OCI-LY1 (cell line): Measurements from ENCODE around the gene TCN2.
A peak's percentile ranks its signal among the peaks of the same experiment; 100 is the strongest.

Experiments used
- H2AFZ ChIP-seq: fragments of 200-600 bp; sonication (generic), shearing (Covaris generic); 2 replicates; pipeline ENCODE4 v1.6.0; 2014; ENCODE audit warnings: antibody characterized with exemption, mild to moderate bottlenecking, low read length
- H3F3A ChIP-seq: fragments of 200-600 bp; sonication (generic), shearing (Covaris generic); 2 replicates; pipeline ENCODE4 v1.6.0; 2014; ENCODE audit warnings: mild to moderate bottlenecking, antibody characterized with exemption, low read length, moderate library complexity; ENCODE audit not compliant: insufficient read depth
- H3K27ac ChIP-seq: fragments of 200-600 bp; sonication (generic); 2 replicates; pipeline ENCODE4 v1.5.1; 2014; ENCODE audit warnings: low read length, mixed run types, mild to moderate bottlenecking, low read depth; ENCODE audit not compliant: poor library complexity, severe bottlenecking
- H3K27me3 ChIP-seq: fragments of 200-600 bp; sonication (generic); 2 replicates; pipeline ENCODE4 v1.6.0; 2014; ENCODE audit warnings: antibody characterized with exemption, mild to moderate bottlenecking, low read length, moderate library complexity; ENCODE audit not compliant: insufficient read depth
- H3K36me3 ChIP-seq: fragments of 200-600 bp; sonication (generic); 2 replicates; pipeline ENCODE4 v1.6.1; 2014; ENCODE audit warnings: mild to moderate bottlenecking, antibody characterized with exemption, low read length, moderate library complexity, mixed read lengths; ENCODE audit not compliant: insufficient read depth
- H3K4me1 ChIP-seq: fragments of 200-600 bp; sonication (generic); 2 replicates; pipeline ENCODE4 v1.5.1; 2014; ENCODE audit warnings: mild to moderate bottlenecking, low read length, moderate library complexity; ENCODE audit not compliant: insufficient read depth, severe bottlenecking
- H3K4me2 ChIP-seq: fragments of 200-600 bp; sonication (generic), shearing (Covaris generic); 2 replicates; pipeline ENCODE4 v1.6.1; 2014; ENCODE audit warnings: low read length
- H3K4me3 ChIP-seq: fragments of 200-600 bp; sonication (generic); 2 replicates; pipeline ENCODE4 v1.5.1; 2014; ENCODE audit warnings: low read length, low read depth, mild to moderate bottlenecking, mixed read lengths; ENCODE audit not compliant: poor library complexity, severe bottlenecking
- H3K79me2 ChIP-seq: fragments of 200-600 bp; shearing (Covaris generic); 2 replicates; pipeline ENCODE4 v1.6.1; 2016; ENCODE audit warnings: mixed run types, low read length, mixed read lengths; ENCODE audit not compliant: insufficient read depth
- H3K9ac ChIP-seq: fragments of 200-600 bp; sonication (generic), shearing (Covaris generic); 2 replicates; pipeline ENCODE4 v1.6.1; 2014; ENCODE audit warnings: mild to moderate bottlenecking, low read length, mixed read lengths
- H3K9me2 ChIP-seq: fragments of 200-600 bp; sonication (generic), shearing (Covaris generic); 2 replicates; pipeline ENCODE4 v1.6.1; 2014; ENCODE audit warnings: low read depth, mild to moderate bottlenecking, low read length, mixed read lengths
- H3K9me3 ChIP-seq: fragments of 200-600 bp; shearing (Covaris generic); 2 replicates; pipeline ENCODE4 v1.6.1; 2014; ENCODE audit warnings: low read length, mixed read lengths
- H4K20me1 ChIP-seq: fragments of 200-600 bp; sonication (generic), shearing (Covaris generic); 2 replicates; pipeline ENCODE4 v1.6.0; 2016; ENCODE audit warnings: mild to moderate bottlenecking, low read length; ENCODE audit not compliant: insufficient read depth
- EZH2 ChIP-seq: fragments of 200-600 bp; sonication (generic), shearing (Covaris generic); IDR thresholded peaks from 2 replicates; pipeline ENCODE4 v1.8.0; 2017; ENCODE audit warnings: borderline replicate concordance, mixed run types, mild to moderate bottlenecking, antibody characterized with exemption, low read length, moderate library complexity, mixed read lengths
- TF ChIP-seq, protein P1 (sequence below): fragments of 200-600 bp; sonication (generic), shearing (Covaris generic); IDR thresholded peaks from 2 replicates; pipeline ENCODE4 v1.5.1; 2017; ENCODE audit warnings: mild to moderate bottlenecking, antibody characterized with exemption, low read length, moderate library complexity, mixed read lengths

The TCN2 gene

DNA sequence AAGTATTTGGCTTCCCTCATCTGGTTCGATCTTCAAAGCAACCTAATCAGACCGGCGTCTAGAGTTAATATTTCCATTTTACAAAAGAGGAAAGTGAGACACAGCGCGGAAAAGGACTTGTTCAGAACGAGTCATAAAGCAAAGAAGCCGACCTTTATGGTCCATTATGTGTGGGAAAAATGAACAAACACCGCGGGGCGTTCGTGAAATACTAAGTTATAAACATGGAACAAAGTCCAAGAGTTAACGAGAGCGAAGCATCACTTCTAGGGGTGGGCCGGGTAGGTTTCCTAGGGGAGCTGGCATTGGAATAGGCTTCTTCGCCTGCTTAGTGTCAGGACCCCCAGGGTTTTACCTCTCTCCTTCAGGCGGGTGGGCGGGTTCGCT lies 60.1 kb downstream of the TCN2 start:
- Histone ChIP-seq H3K9ac (peak overlapping the region; percentile 51), H3K79me2 (no peaks in the 10 kb centered on the region), H4K20me1 (no peaks in the 10 kb centered on the region), H3K9me2 (no peaks in the 10 kb centered on the region), H3F3A (no peaks in the 10 kb centered on the region), H3K9me3 (no peaks in the 10 kb centered on the region), H3K27ac (no peak overlapping the region), H3K27me3 (no peaks in the 10 kb centered on the region; the same call in 1 of the 2 replicates), H2AFZ (no peak overlapping the region), H3K36me3 (no peaks in the 10 kb centered on the region), H3K4me3 (peak overlapping the region; percentile 67), H3K4me2 (peak overlapping the region; percentile 83), H3K4me1 (peaks cover 16% of the 10 kb centered on the region)
- no peak for TF ChIP-seq EZH2
- TF ChIP-seq, protein P1, sequence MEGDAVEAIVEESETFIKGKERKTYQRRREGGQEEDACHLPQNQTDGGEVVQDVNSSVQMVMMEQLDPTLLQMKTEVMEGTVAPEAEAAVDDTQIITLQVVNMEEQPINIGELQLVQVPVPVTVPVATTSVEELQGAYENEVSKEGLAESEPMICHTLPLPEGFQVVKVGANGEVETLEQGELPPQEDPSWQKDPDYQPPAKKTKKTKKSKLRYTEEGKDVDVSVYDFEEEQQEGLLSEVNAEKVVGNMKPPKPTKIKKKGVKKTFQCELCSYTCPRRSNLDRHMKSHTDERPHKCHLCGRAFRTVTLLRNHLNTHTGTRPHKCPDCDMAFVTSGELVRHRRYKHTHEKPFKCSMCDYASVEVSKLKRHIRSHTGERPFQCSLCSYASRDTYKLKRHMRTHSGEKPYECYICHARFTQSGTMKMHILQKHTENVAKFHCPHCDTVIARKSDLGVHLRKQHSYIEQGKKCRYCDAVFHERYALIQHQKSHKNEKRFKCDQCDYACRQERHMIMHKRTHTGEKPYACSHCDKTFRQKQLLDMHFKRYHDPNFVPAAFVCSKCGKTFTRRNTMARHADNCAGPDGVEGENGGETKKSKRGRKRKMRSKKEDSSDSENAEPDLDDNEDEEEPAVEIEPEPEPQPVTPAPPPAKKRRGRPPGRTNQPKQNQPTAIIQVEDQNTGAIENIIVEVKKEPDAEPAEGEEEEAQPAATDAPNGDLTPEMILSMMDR, result no peak

DNA sequence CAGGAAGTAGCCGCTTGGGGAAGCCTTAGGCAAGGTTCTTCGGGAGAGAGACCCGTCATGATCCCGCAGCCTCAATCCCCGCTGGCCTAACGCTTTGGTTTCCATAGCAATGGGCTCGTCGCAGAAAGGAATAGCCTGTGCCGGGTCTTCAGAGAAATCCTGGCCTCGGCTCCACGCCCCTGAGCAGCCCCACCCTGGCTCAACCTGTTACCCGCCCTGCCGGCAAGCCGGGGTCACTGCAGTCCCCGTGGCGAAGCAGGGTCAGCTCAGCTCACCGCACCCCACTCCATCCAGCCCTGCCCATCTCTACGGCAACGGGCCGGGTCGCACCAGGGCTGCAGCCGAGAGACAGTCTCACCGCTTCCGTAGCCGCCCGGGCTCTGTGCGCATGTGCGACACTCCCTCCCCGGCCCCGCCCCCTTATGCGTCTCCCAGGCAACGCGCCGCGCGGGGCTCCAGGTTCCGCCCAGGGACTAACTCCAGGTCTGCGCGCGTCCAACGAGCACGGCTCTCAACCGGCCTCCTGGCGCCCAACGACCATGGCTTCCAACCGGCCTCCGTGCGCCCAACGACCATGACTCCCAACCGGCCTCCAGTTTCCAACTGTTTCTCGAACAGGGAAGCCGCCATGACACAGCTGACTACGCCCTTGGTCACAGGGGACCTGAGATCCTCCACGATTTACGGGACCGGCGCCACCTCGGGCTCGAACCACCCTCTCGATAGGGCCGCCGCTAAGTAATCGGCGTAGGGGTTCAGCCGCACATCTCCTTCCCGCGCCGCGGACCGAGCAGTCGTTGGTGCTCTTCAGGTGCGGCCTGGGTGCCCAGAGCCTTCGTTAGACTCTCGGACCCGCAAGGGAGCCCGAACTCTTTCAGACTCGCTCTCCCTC lies 60.8 kb downstream of the TCN2 start, which contains the start of gene DUSP18:
Gene DUSP18 (minus strand): TSS at position 382 of the 892 bp plus-strand sequence. CDS start 3,872 bp downstream, outside the sequence.
- no peak within 1 kb of the TSS for H3K27ac ChIP-seq
- no peaks in the 10 kb centered on the region for H4K20me1 ChIP-seq
- peak within 1 kb of the TSS; percentile 67 for H3K4me3 ChIP-seq
- no peaks in the 10 kb centered on the region for H3K36me3 ChIP-seq
- no peaks in the 10 kb centered on the region for H3F3A ChIP-seq
- no peaks in the 10 kb centered on the region for H3K9me2 ChIP-seq
- H3K79me2 ChIP-seq, result no peaks in the 10 kb centered on the region
- peak within 1 kb of the TSS; percentile 85 for H2AFZ ChIP-seq
- no peaks in the 10 kb centered on the region for H3K9me3 ChIP-seq
- no peaks in the 10 kb centered on the region; the same call in 1 of the 2 replicates for H3K27me3 ChIP-seq
- TF ChIP-seq, protein P1, result no peak
- no peak for TF ChIP-seq EZH2
- peaks cover 16% of the 10 kb centered on the region for H3K4me1 ChIP-seq
- H3K9ac ChIP-seq, result peak within 1 kb of the TSS; percentile 51
- H3K4me2 ChIP-seq, result peak within 1 kb of the TSS; percentile 83

DNA sequence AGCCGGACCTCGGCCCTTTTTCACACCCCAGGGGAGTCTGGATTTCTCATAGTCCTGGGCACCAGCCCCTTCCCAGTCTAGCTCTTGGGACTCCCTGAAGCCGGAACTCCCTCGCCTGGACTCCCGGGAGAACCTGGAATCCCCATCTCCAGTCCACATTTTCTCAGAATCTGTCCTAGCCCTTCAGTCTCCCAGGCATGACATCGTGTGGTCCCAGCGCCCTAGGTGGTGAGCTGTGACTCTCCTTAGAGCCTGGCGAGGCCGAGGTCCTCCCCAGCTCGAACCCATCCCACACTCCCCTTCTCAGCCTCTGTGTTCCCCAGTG lies 61.4 kb downstream of the TCN2 start:
- Histone ChIP-seq H3K9me3 (no peaks in the 10 kb centered on the region), H3F3A (no peaks in the 10 kb centered on the region), H3K4me1 (peaks cover 16% of the 10 kb centered on the region), H3K27me3 (no peaks in the 10 kb centered on the region; the same call in 1 of the 2 replicates), H3K9ac (peak overlapping the region; percentile 51; the same call in 1 of the 2 replicates), H2AFZ (no peak overlapping the region), H3K4me3 (peak overlapping the region; percentile 67), H3K36me3 (no peaks in the 10 kb centered on the region), H3K9me2 (no peaks in the 10 kb centered on the region), H3K4me2 (peak overlapping the region; percentile 83), H3K27ac (no peak overlapping the region), H4K20me1 (no peaks in the 10 kb centered on the region), H3K79me2 (no peaks in the 10 kb centered on the region)
- TF ChIP-seq EZH2, result no peak
- TF ChIP-seq, protein P1, result no peak
